ENCODE data around the gene DAPL1.

DNA sequence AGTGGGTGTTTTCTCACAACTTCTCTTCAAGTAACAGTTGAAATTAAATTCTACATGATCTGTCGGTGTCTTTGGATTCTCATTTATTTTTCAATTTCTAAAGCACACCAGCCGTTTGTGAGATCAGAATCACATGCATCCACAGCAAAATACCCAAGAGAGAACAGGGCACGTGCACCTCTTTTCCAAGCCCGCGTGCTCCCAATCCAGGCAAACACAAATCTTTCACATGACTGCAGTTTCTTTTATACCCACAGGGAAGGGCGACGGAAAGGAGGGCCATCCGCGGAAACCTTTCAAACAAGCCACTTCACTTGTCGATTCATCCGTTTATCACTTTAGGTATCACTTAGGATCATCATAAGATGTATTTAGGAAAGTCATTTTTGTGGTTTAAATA is 13.0 kb upstream of the DAPL1 start:
- TF ChIP-seq PRRX2 (CRISPR knock-in tag; IDR thresholded peaks at IDR 0.05) (no peak), ZNF416 (CRISPR knock-in tag; IDR thresholded peaks at IDR 0.05) (no peak), ESRRA (CRISPR knock-in tag; IDR thresholded peaks at IDR 0.05; ENCODE audit: borderline replicate concordance) (no peak), ZBTB21 (CRISPR knock-in tag; IDR thresholded peaks at IDR 0.05; ENCODE audit: borderline replicate concordance) (no peak)
- TF ChIP-seq, protein P1, sequence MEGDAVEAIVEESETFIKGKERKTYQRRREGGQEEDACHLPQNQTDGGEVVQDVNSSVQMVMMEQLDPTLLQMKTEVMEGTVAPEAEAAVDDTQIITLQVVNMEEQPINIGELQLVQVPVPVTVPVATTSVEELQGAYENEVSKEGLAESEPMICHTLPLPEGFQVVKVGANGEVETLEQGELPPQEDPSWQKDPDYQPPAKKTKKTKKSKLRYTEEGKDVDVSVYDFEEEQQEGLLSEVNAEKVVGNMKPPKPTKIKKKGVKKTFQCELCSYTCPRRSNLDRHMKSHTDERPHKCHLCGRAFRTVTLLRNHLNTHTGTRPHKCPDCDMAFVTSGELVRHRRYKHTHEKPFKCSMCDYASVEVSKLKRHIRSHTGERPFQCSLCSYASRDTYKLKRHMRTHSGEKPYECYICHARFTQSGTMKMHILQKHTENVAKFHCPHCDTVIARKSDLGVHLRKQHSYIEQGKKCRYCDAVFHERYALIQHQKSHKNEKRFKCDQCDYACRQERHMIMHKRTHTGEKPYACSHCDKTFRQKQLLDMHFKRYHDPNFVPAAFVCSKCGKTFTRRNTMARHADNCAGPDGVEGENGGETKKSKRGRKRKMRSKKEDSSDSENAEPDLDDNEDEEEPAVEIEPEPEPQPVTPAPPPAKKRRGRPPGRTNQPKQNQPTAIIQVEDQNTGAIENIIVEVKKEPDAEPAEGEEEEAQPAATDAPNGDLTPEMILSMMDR (IDR thresholded peaks at IDR 0.05): no peak
